ENCODE measurements around the gene CCDC81. TPM values are rescaled to one million over a fixed set of nuclear protein-coding genes. Genes with fewer than 3 reads are reported as not detected.
"Not testable (repeated sequence)": the region's sequence is repeated elsewhere in the genome, so short reads cannot be mapped to it uniquely, and the experiment has no call there.

The CCDC81 gene
- total and polyA plus RNA-seq, 12 donors: 0.14 to 0.81 (median 0.36) TPM

GRCh38 chr11:86346513-86346912 lies 28.2 kb upstream of the CCDC81 start:
- Histone ChIP-seq H3K27ac (no peak overlapping the region), H3K27me3 (no peaks in the 10 kb centered on the region), H3K4me3 (no peak overlapping the region), H3K36me3 (peaks cover 0 to 42% (median 3%) of the 10 kb centered on the region in 9 donors), H3K4me1 (no peaks in the 10 kb centered on the region), H3K9me3 (no peaks in the 10 kb centered on the region)
- intact Hi-C loops (cut with DNase I): no loop called here
- 90 to 92% methylated on average over 3 of the region's 3 CpGs for WGBS, 2 donors
- no peak for TF ChIP-seq CTCF (IDR thresholded peaks at IDR 0.05)
- ATAC-seq: no peak
- no peak for DNase-seq

GRCh38 chr11:86355256-86355655 lies 19.4 kb upstream of the CCDC81 start:
- H3K36me3 ChIP-seq: no peaks in the 10 kb centered on the region
- no peaks in the 10 kb centered on the region for H3K4me1 ChIP-seq
- H3K27ac ChIP-seq: no peak overlapping the region
- intact Hi-C loops (cut with DNase I): no loop called here
- WGBS, 2 donors: 82 to 84% methylated on average over 4 of the region's 4 CpGs
- ATAC-seq (no peak), DNase-seq (no peak)
- no peaks in the 10 kb centered on the region for H3K9me3 ChIP-seq
- no peaks in the 10 kb centered on the region for H3K27me3 ChIP-seq
- no peak overlapping the region for H3K4me3 ChIP-seq
- TF ChIP-seq CTCF (IDR thresholded peaks at IDR 0.05): no peak

- H3K36me3 ChIP-seq; H3K4me3 ChIP-seq; ATAC-seq; H3K27ac ChIP-seq; H3K9me3 ChIP-seq; H3K27me3 ChIP-seq; DNase-seq; H3K4me1 ChIP-seq; intact Hi-C loops (cut with DNase I): not testable (repeated sequence)
- 85 to 86% methylated on average over 4 of the region's 4 CpGs for WGBS, 2 donors
These were observed 17.3 kb upstream of the CCDC81 start for GRCh38 chr11:86357412-86357811.

GRCh38 chr11:86358720-86359119 lies 16.0 kb upstream of the CCDC81 start:
- TF ChIP-seq CTCF (IDR thresholded peaks at IDR 0.05): no peak
- no peak overlapping the region for H3K27ac ChIP-seq
- H3K4me3 ChIP-seq: no peak overlapping the region
- H3K27me3 ChIP-seq: no peaks in the 10 kb centered on the region
- no peaks in the 10 kb centered on the region for H3K36me3 ChIP-seq
- intact Hi-C loops (cut with DNase I): no loop called here
- H3K4me1 ChIP-seq: no peaks in the 10 kb centered on the region
- no peak for ATAC-seq
- no peak for DNase-seq
- peaks cover 0 to 9% (median 0%) of the 10 kb centered on the region in 11 donors for H3K9me3 ChIP-seq
- 93% methylated on average over 3 of the region's 3 CpGs for WGBS, 2 donors

- DNase-seq: no peak
- no peak for ATAC-seq
- intact Hi-C loops (cut with DNase I): no loop called here
- peak in 5 of 9 donors; percentile 14 to 31 (median 23) for TF ChIP-seq CTCF (IDR thresholded peaks at IDR 0.05)
- no peaks in the 10 kb centered on the region for H3K4me1 ChIP-seq
- H3K9me3 ChIP-seq: peaks cover 0 to 11% (median 0%) of the 10 kb centered on the region in 11 donors
- H3K27me3 ChIP-seq: no peaks in the 10 kb centered on the region
- no peak overlapping the region for H3K27ac ChIP-seq
- H3K4me3 ChIP-seq: no peak overlapping the region
- no peaks in the 10 kb centered on the region for H3K36me3 ChIP-seq
- WGBS, 2 donors: 62 to 71% methylated on average over 2 of the region's 2 CpGs
These were observed 13.8 kb upstream of the CCDC81 start for GRCh38 chr11:86360775-86361395.
